Mesodermal cell (in vitro differentiated cells): ENCODE measurements around the gene FHIT.

Source experiments
- H3K27ac ChIP-seq: 2 replicates; pipeline ENCODE4 v1.7.0; 2013; ENCODE audit warnings: mild to moderate bottlenecking, low read depth, low read length, moderate library complexity; ENCODE audit not compliant: severe bottlenecking
- H3K36me3 ChIP-seq: 2 replicates; pipeline ENCODE4 v1.7.1; 2013; ENCODE audit warnings: mild to moderate bottlenecking, low read length, moderate library complexity; ENCODE audit not compliant: control insufficient read depth, insufficient read depth
- H3K4me1 ChIP-seq: one replicate; pipeline ENCODE4 v1.7.1; 2013; ENCODE audit warnings: mild to moderate bottlenecking, low read length; ENCODE audit not compliant: insufficient read depth, control insufficient read depth, poor library complexity, severe bottlenecking
- H3K4me3 ChIP-seq: 2 replicates; pipeline ENCODE4 v1.7.0; 2013; ENCODE audit warnings: low read length, control low read depth, mild to moderate bottlenecking; ENCODE audit not compliant: insufficient read depth, poor library complexity, severe bottlenecking; ENCODE audit errors: extremely low read depth
- H3K9me3 ChIP-seq: 2 replicates; pipeline ENCODE4 v1.7.1; 2013; ENCODE audit warnings: mild to moderate bottlenecking, low read length, moderate library complexity; ENCODE audit not compliant: control insufficient read depth
- WGBS, 2 experiments: methylation state at CpG; one replicate each; pipeline ENCODE4 v1.1.5; 2013; ENCODE audit warnings: missing lambda C conversion rate in 2 of 2; ENCODE audit not compliant: insufficient coverage in 2 of 2; 5-methylcytosine and 5-hydroxymethylcytosine counted together

FHIT gene

DNA sequence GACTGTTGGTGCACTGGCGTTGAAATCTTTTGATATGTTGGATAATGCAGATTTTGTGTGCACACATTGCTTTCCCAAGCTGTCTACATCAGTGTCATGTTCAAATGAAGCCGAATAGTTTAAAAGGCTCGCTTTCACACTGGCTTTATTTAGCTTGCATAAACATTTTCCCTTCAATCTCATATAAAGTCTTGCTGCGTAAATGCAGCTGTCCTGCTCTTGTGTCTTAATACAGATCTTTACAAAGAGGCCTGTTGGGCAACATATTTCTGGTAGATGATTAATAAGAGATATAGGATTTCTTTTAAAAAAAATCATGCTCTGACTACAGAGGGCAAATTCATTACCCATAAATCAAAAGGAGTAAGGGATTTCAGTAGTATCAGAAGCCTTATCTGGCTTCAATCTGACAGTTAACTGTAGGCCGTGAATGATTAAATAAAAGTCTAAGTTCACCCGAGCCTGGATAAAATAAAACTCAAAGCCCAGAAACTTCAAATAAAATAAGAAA lies 937.2 kb downstream of the FHIT start:
- Histone ChIP-seq H3K9me3 (no peaks in the 10 kb centered on the region), H3K36me3 (no peaks in the 10 kb centered on the region), H3K4me1 (no peaks in the 10 kb centered on the region), H3K4me3 (no peak overlapping the region), H3K27ac (no peak overlapping the region)
- 97 to 100% methylated on average over 3 of the region's 6 CpGs for WGBS, 2 experiments

DNA sequence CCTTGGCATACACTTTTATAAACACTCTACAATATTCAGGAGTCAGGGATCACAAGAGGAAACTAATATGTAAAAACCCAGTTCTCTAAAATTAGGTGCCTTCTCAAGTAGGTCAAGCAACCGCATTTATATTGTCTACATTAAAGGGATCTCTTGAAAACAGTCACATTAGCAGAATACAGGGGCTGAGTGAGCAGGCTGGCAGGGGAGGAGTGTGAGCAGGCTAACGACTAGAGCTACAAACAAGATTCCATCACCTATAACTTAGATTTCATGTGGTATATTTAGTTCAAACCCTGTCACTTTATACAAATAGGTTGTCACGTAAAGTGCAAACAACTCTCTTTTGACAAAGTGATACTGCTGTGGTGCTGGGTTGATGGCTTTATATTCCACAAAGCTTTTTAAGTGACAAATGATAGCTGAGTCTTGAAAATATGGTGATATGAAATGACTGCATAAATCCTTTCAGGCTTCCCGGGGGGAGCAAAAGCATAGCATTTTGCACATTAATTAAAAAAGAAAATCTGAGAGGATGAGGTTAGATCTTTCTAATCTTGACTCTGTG lies 937.9 kb downstream of the FHIT start:
- Histone ChIP-seq H3K4me1 (no peaks in the 10 kb centered on the region), H3K9me3 (no peaks in the 10 kb centered on the region), H3K27ac (no peak overlapping the region), H3K36me3 (no peaks in the 10 kb centered on the region), H3K4me3 (no peak overlapping the region)
- WGBS, 2 experiments = 92 to 93% methylated on average over 1 to 2 of the region's 4 CpGs

DNA sequence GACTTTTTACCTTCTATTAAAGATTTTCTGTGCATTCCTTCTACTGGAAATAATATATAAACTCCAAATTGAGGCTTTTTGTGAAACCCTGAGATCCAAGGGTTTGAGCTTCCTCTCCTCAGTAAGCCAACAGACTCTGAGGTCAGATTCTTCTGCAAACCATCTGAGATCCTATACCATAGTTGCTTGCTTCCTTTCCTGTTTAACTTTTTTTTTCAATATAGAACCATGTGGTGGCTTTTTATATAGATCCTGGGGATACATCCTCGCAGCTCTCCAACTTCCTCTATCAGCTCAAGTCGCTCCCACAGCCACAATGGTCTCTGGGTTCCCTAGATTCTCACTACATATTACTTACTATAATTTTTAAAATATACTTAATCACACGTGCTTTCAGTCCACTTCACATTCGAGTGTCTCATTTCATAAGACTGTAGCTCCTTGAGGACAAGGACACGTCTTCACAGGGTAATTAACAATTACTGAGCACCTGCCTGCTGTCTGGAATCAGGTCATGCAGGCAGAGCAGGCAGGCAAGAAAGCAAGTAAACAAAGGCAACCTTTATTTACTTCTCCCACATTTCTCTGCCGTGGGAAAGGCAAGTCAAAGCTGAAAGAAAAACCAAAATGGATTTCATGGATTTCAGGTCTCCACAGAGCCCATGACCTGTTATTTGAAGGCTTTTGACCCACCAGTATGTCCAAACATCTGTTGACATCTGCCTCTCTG lies 941.5 kb downstream of the FHIT start:
- H3K4me1 ChIP-seq = no peaks in the 10 kb centered on the region
- H3K36me3 ChIP-seq = no peaks in the 10 kb centered on the region
- WGBS, 2 experiments = 84 to 91% methylated on average over 3 to 6 of the region's 6 CpGs
- no peaks in the 10 kb centered on the region for H3K9me3 ChIP-seq
- H3K27ac ChIP-seq = no peak overlapping the region
- no peak overlapping the region for H3K4me3 ChIP-seq

DNA sequence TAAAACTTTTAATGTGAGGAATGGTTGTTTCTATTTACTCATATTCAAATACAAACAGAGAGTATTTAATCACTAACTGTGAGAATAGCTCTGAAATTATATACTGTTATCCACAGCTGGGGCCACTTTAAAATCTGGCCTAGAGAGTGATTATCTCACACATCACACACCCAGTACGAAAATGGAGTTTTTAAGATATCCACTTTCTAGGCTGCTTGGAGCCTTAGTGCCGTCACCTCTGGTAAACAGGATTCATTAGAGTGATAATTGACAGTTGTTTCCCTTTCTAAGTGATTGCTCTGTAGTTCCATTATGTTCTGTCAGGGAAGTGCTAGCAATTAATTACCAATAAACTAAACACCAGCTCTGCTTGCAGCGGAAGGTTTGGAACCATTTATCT lies 942.4 kb downstream of the FHIT start:
- Histone ChIP-seq H3K4me3 (no peak overlapping the region), H3K36me3 (no peaks in the 10 kb centered on the region), H3K4me1 (no peaks in the 10 kb centered on the region), H3K9me3 (no peaks in the 10 kb centered on the region), H3K27ac (no peak overlapping the region)
- WGBS, 2 experiments = no CpG with 5 or more reads among the region's 3 CpGs

DNA sequence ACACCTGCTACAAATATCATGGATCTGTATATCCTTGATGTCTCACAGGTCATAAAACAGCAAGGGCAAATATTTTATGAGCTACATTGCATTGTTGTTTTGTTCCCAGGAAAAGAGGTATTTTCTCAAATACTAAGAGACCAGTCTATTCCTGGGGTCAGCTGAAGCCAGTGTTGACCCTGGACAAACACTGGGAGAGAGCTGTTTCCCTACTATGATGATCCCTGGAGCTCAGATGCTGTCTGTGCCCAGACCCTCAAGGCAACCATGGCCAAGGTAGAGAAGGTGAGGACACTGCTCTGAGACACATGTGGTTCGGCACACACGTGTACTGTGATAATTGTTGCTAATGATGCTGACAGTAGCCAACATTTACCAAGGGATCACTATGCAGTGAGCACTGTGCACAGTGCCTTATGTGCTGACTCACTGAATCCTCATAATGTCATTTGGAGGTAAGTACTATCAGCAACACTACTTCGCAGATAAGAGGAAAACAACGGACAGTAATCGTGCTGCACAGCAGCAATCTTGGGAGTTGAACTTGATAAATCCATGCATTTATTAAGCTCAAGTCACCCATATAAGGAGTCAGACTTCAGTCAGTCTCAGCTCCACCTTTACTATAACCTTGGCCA lies 943.6 kb downstream of the FHIT start:
- Histone ChIP-seq H3K9me3 (no peaks in the 10 kb centered on the region), H3K4me3 (no peak overlapping the region), H3K27ac (no peak overlapping the region), H3K36me3 (no peaks in the 10 kb centered on the region), H3K4me1 (no peaks in the 10 kb centered on the region)
- 95% methylated on average over 5 of the region's 5 CpGs; no CpG with 5 or more reads in 1 of the 2 experiments for WGBS, 2 experiments

DNA sequence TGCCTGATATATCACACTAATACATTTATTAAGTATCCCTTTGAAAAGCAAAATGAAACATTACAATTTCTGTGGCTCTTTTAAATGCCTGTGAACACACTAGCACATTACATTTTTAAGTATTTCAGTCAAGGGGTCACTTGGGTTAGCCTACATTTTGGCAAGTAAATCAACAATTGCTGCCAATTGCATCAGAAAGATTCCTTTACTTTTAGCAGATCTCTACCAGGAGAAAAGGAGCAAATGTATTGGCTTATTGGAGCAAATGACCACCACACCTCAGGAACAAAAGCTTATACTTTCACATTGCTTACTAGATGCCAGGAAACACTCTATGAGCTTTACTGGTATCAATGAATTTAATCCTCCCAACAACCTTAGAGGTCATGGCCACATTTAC lies 947.1 kb downstream of the FHIT start:
- H3K9me3 ChIP-seq = no peaks in the 10 kb centered on the region
- H3K27ac ChIP-seq = no peak overlapping the region
- H3K4me3 ChIP-seq = no peak overlapping the region
- no peaks in the 10 kb centered on the region for H3K36me3 ChIP-seq
- H3K4me1 ChIP-seq = no peaks in the 10 kb centered on the region

DNA sequence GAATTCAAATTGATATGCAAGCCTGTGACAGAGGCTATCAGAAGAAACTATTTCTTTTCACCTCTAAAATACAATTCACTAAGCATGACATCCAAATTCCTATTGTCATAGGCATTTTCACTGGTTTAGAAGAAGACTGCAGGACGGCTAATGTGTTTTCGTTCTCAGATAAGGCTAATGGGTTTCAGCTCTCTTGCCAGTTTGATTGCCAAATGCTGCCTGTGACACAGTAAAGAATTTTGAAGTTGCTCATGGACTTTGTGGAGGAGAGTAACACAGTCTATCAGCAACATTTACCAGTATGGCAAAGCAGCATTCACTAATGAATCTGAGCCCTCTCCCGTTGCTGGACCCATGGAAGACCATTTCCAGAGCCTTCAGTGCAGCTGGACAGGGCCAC lies 948.1 kb downstream of the FHIT start:
- H3K4me1 ChIP-seq = no peaks in the 10 kb centered on the region
- H3K36me3 ChIP-seq = no peaks in the 10 kb centered on the region
- 91 to 93% methylated on average over 3 of the region's 3 CpGs for WGBS, 2 experiments
- H3K27ac ChIP-seq = no peak overlapping the region
- H3K4me3 ChIP-seq = no peak overlapping the region
- no peaks in the 10 kb centered on the region for H3K9me3 ChIP-seq

DNA sequence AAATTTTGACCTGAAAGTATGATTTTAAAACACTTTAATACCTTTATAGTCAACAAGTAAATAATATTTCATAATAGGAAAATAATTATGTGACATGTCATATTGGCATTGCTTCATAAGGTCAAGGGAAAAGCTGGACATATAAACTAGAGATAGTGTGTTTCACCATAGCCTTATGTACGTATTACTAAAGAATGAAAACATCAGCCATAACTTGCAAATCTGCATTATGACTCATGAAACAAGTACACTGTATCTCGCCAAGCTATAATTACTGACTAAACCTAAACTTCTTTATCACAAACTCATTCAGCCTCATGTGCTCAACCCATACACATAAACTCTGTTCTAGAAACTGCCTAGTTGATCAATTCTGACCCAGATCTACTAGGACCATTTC lies 950.1 kb downstream of the FHIT start:
- no peaks in the 10 kb centered on the region for H3K4me1 ChIP-seq
- no peaks in the 10 kb centered on the region for H3K9me3 ChIP-seq
- WGBS, 2 experiments = 90 to 100% methylated on average over 1 to 2 of the region's 2 CpGs
- H3K4me3 ChIP-seq = no peak overlapping the region
- H3K36me3 ChIP-seq = no peaks in the 10 kb centered on the region
- no peak overlapping the region for H3K27ac ChIP-seq

DNA sequence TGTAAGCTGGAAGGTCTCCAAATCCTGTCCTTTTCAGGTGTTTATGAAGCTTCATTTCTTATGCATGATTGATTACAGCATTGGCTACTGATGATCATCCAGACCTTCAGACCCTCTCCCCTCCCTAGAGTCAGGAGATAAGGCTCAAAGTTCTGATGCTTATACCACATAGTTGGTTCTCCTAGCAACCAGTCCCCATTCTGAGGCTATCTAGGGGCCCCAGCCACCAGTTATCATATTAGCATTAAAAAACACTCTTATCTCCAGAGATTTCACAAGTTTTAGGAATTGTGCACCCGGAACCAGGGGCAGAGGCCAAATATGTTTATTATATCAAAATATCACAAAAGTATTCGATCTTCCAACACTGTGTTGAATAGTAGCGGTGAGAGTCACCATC lies 953.1 kb downstream of the FHIT start:
- H3K36me3 ChIP-seq = no peaks in the 10 kb centered on the region
- H3K4me3 ChIP-seq = no peak overlapping the region
- no peak overlapping the region for H3K27ac ChIP-seq
- WGBS, 2 experiments = 100% methylated on average over 2 of the region's 3 CpGs; no CpG with 5 or more reads in 1 of the 2 experiments
- no peaks in the 10 kb centered on the region for H3K9me3 ChIP-seq
- H3K4me1 ChIP-seq = no peaks in the 10 kb centered on the region

DNA sequence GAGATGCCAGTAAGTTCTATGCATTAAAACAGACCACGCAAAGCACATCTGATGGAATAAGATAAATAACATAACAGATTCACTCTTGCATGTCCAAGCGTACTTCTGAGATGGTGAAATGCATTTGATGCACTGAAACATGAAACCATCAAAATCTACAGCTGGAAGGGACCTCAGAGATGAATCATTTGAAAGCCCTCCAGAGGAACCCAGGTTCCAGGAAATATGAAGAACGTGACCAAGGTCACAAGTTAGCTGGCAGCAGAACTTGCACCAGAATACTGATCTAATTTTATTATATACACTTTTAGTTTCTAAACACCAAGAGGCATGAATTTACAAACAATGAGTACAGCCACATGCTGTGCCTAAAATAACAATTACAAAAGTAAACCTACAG lies 957.1 kb downstream of the FHIT start:
- Histone ChIP-seq H3K4me3 (no peak overlapping the region), H3K4me1 (no peaks in the 10 kb centered on the region), H3K27ac (no peak overlapping the region), H3K9me3 (no peaks in the 10 kb centered on the region), H3K36me3 (no peaks in the 10 kb centered on the region)
- WGBS, 2 experiments = 100% methylated on average over 1 of the region's 3 CpGs; no CpG with 5 or more reads in 1 of the 2 experiments

DNA sequence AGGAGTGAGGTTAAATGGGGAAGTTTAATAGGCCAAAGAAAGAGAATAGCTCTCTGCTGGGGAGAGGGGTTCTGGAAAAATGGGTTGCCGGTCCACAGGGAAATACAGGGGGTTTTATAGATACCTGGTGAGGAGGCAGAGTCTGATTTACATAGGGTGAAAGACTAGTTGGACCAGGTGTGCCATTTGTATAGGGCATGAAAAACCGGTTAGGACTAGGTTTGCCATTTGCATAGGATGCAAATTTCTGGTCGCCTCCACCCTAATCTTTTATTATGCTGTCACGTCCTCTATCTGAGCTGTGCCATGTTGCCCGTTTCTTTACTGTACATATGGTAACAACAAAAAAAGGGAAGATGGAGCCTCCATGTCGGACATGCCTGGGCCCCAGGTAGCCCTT lies 960.1 kb downstream of the FHIT start:
- 83 to 91% methylated on average over 5 to 6 of the region's 6 CpGs for WGBS, 2 experiments
- H3K4me1 ChIP-seq = no peaks in the 10 kb centered on the region
- no peak overlapping the region for H3K27ac ChIP-seq
- H3K36me3 ChIP-seq = no peaks in the 10 kb centered on the region
- H3K9me3 ChIP-seq = no peaks in the 10 kb centered on the region
- no peak overlapping the region for H3K4me3 ChIP-seq
